Endothelial cell of hepatic sinusoid (primary cell): ENCODE measurements around the gene PNPLA8.
"Not testable (repeated sequence)": the region's sequence is repeated elsewhere in the genome, so short reads cannot be mapped to it uniquely, and the experiment has no call there.

Experiments
- in situ Hi-C: cut with HindIII; loops from 2 replicates; pipeline ENCODE4 v1.10.0; 2017; ENCODE audit warnings: low sequenced_read_pairs

PNPLA8 gene

DNA sequence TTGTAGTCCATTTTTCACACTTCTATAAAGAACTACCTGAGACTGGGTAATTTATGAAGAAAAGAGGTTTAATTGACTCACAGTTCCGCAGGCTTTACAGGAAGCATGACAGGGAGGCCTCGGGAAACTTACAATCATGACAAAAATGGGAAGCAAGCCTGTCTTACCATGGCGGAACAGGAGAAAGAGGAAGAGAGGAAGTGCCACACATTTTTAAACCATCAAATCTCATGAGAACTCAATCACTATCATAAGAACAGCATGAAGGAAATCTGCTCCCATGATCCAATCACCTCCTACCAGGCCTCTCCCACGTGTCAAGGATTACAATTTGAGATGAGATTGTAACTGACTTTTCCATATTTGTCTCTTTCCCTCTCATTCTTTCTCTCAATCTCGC, 9.3 kb upstream of the PNPLA8 start:
- in situ Hi-C loops: no loop called here

- in situ Hi-C loops: no loop called here
Measured at GRCh38 chr7:108533712-108534111, 7.8 kb upstream of the PNPLA8 start.

- in situ Hi-C loops: no loop called here
Measured at GRCh38 chr7:108529341-108529740, 3.4 kb upstream of the PNPLA8 start.

DNA sequence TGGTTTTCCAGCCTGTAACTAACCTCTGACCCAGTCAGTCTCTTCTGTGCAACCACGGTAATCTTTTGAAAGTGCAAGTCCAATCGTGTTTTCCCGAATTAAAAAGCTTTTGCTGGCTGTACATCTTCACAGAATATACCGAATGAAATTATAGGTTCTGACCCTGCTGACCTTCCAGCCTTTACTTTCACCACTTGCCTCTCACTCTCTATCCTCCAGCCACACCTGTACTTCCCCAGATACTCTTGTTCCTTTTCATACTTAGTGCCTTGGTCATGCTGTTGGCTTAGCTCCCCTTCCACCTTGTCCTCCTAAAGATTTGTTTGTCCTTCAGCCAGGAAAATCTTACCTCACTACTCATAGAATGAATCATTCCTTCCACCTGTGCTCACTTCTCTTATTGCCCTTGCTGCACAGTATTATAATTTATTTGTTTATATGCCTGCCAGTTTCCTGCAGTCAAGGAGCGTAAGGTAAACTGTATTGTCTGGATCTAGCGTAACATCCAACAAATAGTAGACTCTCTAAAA, 2.3 kb upstream of the PNPLA8 start:
- in situ Hi-C loops: no loop called here

GRCh38 chr7:108526768-108527017, 758 bp upstream of the PNPLA8 start:
- in situ Hi-C loops: no loop called here

DNA sequence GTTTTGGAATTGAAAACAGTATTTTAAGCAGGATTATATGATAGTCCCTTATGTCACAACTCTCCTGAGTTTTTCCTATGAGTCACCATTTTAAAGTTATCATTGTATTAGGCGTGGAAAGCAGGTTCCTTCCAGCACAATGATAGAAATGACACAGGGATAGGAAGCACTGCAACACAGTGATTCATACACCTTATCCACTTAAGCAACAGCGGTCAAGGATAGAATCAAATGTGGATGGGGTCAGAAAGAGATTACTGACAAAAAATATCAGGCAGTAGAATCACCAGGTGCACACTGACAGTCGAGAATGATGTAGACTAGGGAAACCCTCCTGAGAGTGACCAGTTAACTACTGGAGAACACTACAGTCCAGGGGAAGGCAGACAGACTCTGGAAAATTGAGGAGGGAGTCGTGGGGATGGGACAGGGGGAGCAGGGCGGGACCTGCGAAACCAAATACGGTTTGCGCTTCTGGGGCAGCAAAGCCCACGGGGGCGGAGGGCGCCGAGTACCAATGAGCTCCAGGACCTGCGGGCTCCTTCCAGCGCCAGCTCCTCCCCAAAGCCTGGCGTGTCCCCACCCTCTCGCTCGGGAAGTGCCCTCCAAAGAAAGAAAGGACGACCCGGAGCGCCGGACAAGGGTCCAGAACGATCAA, 479 bp downstream of the PNPLA8 start:
- in situ Hi-C loops: no loop called here

- in situ Hi-C loops: no loop called here
Measured at GRCh38 chr7:108522780-108523179, 3.2 kb downstream of the PNPLA8 start.

DNA sequence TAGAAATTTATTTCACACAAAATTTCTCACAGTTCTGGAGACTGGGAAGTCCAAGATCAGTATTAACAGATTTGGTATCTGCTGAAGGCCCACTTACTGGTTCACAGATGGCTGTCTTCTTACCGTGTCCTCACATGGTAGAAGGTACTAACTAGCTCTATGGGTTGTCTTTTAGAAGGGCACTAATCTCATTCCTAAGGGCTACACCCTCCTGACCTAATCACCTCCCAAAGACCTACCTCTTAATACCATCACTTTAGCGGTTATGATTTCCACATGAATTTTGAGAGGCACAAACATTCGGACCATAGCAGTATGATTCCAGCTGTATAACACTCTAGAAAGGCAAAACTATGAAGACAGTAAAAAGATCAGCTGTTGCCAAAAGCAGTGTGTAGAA, 8.0 kb downstream of the PNPLA8 start:
- in situ Hi-C loops: no loop called here

DNA sequence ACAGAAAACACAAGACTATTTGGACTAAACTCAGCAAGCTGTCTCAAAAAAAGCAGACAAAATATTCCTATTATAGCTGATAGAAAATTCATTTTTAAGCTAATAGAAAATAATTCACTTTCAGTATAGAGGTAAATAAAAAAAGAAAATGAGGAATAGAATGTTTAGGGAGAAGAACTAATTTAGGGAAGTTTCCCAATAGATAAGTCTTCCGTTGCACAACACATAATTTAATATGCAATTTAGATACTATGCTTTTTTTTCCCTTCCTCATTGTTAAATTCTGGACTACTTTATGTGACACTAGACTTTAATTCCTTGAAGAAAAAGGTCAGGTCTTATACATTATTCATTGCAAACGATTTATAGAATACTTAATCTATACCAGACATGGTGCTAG, 10.3 kb downstream of the PNPLA8 start:
- in situ Hi-C loops: no loop called here

GRCh38 chr7:108515013-108515412, 10.9 kb downstream of the PNPLA8 start:
- in situ Hi-C loops: no loop called here

GRCh38 chr7:108511939-108512338, 14.0 kb downstream of the PNPLA8 start:
- in situ Hi-C loops: no loop called here

DNA sequence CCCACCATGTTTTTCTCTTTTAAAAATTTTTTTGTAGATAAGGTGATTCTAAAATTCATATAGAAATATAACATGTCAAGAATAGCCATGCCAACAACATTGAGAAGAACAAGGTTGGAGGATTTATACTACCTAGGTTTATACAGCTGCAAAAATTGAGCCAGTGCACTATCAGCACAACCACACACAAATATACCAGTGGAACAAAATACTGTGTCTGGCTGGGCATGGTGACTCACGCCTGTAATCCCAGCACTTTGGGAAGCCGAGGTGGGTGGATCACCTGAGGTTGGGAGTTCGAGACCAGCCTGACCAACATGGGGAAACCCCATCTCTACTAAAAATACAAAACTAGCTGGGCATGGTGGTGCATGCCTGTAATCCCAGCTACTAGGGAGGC, 21.4 kb downstream of the PNPLA8 start:
- in situ Hi-C loops: not testable (repeated sequence)

GRCh38 chr7:108503112-108504026, 22.6 kb downstream of the PNPLA8 start:
- in situ Hi-C loops: no loop called here

- in situ Hi-C loops: no loop called here
Measured at GRCh38 chr7:108499566-108499965, 26.4 kb downstream of the PNPLA8 start.

- in situ Hi-C loops: no loop called here
Measured at GRCh38 chr7:108498481-108498880, 27.5 kb downstream of the PNPLA8 start.

GRCh38 chr7:108497082-108497725, 28.7 kb downstream of the PNPLA8 start:
- in situ Hi-C loops: no loop called here

DNA sequence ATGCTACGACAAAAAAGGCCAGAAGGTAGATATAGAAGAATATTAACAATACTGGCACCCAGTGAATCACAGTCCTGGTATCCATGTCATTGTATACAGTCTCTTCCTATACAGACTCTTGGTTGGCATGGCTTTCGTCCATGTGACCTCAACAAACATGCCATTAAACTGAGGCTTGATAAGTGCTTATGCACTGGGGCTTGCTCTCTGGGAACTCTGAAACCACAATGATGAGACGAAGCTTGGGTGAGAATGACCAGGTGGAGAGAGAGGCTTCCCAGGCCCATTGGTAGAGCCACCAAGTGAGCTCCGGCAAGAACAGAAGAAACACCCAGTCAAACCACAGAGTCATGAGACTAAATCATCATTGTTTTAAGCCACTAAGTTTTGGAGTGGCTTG, 33.2 kb downstream of the PNPLA8 start:
- in situ Hi-C loops: no loop called here

DNA sequence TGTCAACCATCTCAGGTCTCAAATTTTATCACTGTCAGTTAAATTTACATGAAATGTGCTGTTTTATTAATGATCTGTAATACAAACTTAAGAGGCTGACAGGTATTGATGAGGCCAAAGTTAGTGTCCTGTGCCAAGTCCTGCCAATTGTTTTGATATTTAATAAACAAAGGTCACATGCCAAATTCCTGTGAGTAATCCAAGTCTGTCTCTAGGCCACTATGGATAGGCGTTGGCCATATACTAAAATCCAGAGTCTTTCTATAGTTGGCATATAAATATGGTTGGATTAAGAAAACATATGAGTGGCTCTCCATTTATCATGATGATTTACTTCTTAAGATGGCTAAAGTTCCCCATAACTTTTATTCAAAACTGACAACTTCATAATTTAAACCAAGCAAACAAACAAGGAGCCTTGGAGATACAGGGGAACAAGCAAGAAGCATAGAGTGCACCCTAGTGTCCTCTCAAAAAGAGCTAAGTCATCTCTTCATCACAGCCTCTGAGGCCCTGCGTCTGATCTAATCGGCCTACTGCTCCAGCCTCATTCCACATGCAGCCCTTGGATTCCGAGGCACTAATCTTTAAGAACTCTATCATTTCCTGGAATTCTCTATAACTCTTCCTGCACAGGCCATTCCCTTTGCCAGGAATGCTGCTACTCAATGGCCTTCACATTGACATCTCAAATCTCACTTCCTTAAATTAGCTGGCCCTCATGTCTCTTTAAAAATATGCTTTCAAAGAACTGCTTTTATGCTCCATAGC, 37.0 kb downstream of the PNPLA8 start:
- in situ Hi-C loops: no loop called here

- in situ Hi-C loops: no loop called here
Measured at GRCh38 chr7:108487646-108488045, 38.3 kb downstream of the PNPLA8 start.

GRCh38 chr7:108486291-108486966, 39.5 kb downstream of the PNPLA8 start:
- in situ Hi-C loops: no loop called here

- in situ Hi-C loops: no loop called here
Measured at GRCh38 chr7:108484137-108484536, 41.8 kb downstream of the PNPLA8 start.
